Sigmoid colon (tissue), 4 donors: ENCODE data around the gene PCDHGA6.

Experiments
- CTCF ChIP-seq, 4 experiments: fragments of 450-650 bp in 3 of 4; fragments of 200-600 bp in 1 of 4; IDR thresholded peaks; one replicate each; pipeline ENCODE4 v1.5.1; 2016 to 2019; ENCODE audit warnings: antibody characterized with exemption in 4 of 4, mild to moderate bottlenecking in 3 of 4, moderate library complexity in 2 of 4
- POLR2A ChIP-seq, 2 donors: fragments of 450-650 bp; IDR thresholded peaks; one replicate each; pipeline ENCODE4 v1.6.1; 2016; ENCODE audit warnings: antibody characterized with exemption in 2 of 2, mild to moderate bottlenecking in 2 of 2, moderate library complexity in 2 of 2
- POLR2AphosphoS5 ChIP-seq, 4 donors: sonication (generic); formaldehyde crosslinking; IDR thresholded peaks; one replicate each; pipeline ENCODE4 v1.6.1; 2017; ENCODE audit warnings: antibody characterized with exemption in 4 of 4

GRCh38 chr5:141360685-141361084 lies 13.0 kb upstream of the PCDHGA6 start:
- TF ChIP-seq CTCF (IDR thresholded peaks at IDR 0.05) (no peak), POLR2A (IDR thresholded peaks at IDR 0.05) (no peak), POLR2AphosphoS5 (IDR thresholded peaks at IDR 0.05) (no peak)
